ENCODE data around the gene FNDC3B.

The FNDC3B gene

DNA sequence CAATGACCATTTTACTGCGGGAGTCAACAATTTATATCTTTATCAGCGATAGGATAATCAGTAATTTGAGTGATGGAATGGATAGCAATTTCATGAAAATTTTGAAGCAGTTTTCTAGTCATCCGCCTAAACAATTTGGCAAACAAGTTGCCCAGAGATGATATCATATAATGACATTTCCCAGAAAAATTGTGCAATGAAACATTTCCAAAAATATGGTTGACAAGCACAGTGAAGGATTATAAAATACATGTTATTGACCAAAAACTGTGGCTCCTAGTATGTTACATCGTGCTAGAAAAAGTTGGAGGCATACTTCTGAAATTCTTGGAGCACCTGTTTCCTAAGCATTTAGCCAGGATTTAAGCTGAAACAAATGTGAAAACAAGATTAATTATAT, 263.8 kb downstream of the FNDC3B start:
- no peak overlapping the region for H3K27ac ChIP-seq
- TF ChIP-seq, protein P1, sequence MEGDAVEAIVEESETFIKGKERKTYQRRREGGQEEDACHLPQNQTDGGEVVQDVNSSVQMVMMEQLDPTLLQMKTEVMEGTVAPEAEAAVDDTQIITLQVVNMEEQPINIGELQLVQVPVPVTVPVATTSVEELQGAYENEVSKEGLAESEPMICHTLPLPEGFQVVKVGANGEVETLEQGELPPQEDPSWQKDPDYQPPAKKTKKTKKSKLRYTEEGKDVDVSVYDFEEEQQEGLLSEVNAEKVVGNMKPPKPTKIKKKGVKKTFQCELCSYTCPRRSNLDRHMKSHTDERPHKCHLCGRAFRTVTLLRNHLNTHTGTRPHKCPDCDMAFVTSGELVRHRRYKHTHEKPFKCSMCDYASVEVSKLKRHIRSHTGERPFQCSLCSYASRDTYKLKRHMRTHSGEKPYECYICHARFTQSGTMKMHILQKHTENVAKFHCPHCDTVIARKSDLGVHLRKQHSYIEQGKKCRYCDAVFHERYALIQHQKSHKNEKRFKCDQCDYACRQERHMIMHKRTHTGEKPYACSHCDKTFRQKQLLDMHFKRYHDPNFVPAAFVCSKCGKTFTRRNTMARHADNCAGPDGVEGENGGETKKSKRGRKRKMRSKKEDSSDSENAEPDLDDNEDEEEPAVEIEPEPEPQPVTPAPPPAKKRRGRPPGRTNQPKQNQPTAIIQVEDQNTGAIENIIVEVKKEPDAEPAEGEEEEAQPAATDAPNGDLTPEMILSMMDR (IDR thresholded peaks at IDR 0.05), result no peak
- TF ChIP-seq ZFX (IDR thresholded peaks at IDR 0.05; ENCODE audit: borderline replicate concordance), result no peak

DNA sequence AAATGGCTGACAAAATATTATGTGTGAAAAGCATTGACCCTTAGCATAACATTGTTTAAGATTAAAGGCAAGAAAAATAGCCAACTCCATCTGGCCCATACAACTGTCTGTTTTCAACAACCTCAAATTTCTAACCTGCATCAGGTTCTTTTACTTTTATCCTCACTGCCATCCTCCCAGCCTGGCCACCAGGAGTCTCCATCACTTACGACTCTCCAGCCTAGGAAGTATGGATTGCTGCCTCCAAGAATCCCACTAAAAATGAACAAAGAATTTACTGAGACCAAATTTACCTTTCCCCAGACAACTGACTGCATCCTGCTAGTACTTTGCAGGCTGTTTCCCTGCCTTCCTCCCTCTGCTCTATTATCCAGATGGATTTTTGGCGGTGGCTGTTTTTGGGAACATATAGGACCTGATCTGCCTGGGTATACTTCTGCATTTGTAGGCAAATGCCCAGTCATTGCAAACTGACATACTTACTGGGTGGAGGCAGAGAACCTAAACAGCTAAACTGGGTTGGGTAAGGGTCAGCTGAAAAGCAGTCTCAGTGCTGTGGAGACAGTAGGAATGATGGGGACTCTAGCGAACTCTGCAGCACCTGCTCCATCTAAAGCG, 264.7 kb downstream of the FNDC3B start:
- no peak for TF ChIP-seq ZFX (IDR thresholded peaks at IDR 0.05; ENCODE audit: borderline replicate concordance)
- TF ChIP-seq, protein P1 (IDR thresholded peaks at IDR 0.05), result peak; percentile 34
- no peak overlapping the region for H3K27ac ChIP-seq

DNA sequence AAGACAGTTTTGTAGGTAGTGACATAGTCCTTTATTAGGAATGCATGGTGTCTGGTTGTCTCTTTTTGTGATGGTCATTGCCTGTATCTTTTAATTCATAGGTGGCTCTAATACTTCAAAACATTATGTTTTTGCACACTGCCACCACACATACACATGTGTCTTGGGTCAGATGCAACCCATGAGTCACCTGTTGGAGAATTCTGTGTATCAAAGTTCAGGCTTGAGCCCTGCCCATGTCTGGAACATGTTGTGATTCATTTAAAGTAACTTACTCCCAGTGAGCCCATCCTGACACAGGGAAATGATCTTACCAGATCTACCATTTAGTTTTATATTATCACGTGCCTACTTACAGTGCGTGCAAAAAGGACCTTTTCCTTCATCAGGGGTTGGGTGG, 266.2 kb downstream of the FNDC3B start:
- no peak for TF ChIP-seq ZFX (IDR thresholded peaks at IDR 0.05; ENCODE audit: borderline replicate concordance)
- TF ChIP-seq, protein P1 (IDR thresholded peaks at IDR 0.05), result no peak

GRCh38 chr3:172305974-172306373, 266.6 kb downstream of the FNDC3B start:
- H3K27ac ChIP-seq, result no peak overlapping the region
- no peak for TF ChIP-seq ZFX (IDR thresholded peaks at IDR 0.05; ENCODE audit: borderline replicate concordance)
- TF ChIP-seq, protein P1 (IDR thresholded peaks at IDR 0.05), result no peak

More for the DNA sequence above, 266.2 kb downstream of the FNDC3B start:
- H3K27ac ChIP-seq, result no peak overlapping the region

GRCh38 chr3:172307141-172307560, 267.8 kb downstream of the FNDC3B start:
- no peak for TF ChIP-seq ZFX (IDR thresholded peaks at IDR 0.05; ENCODE audit: borderline replicate concordance)
- TF ChIP-seq, protein P1 (IDR thresholded peaks at IDR 0.05), result no peak
- H3K27ac ChIP-seq, result no peak overlapping the region

DNA sequence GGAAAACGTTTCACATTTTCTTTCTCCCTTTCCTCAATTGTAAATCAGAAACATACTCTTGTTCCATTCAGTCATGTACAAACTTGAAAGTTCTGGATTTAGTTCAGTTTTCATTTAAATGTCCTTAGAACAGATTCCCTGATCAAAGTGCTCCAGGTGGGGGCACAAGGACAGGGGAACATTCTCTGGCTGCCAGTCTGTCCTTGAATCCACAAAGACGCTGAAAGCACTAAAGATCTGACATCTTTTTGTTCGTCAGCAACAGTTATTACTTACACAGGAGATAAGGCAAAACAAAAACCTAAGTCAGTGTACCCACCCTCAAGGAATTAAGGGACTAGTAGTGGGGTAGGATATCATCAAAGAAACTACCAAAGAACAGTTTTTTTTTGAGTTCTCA, 269.7 kb downstream of the FNDC3B start:
- no peak overlapping the region for H3K27ac ChIP-seq
- TF ChIP-seq, protein P1 (IDR thresholded peaks at IDR 0.05), result no peak
- no peak for TF ChIP-seq ZFX (IDR thresholded peaks at IDR 0.05; ENCODE audit: borderline replicate concordance)

GRCh38 chr3:172309741-172310427, 270.5 kb downstream of the FNDC3B start:
- TF ChIP-seq, protein P1 (IDR thresholded peaks at IDR 0.05), result no peak
- no peak for TF ChIP-seq ZFX (IDR thresholded peaks at IDR 0.05; ENCODE audit: borderline replicate concordance)
- no peak overlapping the region for H3K27ac ChIP-seq
